B cell (primary cell): ENCODE measurements around the gene NFAT5. TPM values are rescaled to one million over a fixed set of nuclear protein-coding genes. Genes with fewer than 3 reads are reported as not detected.
A peak's percentile ranks its signal among the peaks of the same experiment; 100 is the strongest.

Experiments
- ATAC-seq: fragments of 200-7000 bp; cut with Tn5 transposase; one replicate; pipeline ENCODE4 v1.10.0; 2021; ENCODE audit warnings: low read depth, mild to moderate bottlenecking, moderate number of reproducible peaks, moderate library complexity
- CTCF ChIA-PET: fragments of 350-600 bp; sonication (Branson Sonifier 250); formaldehyde crosslinking; loops from one replicate; lab custom pipeline; 2021; ENCODE audit warnings: antibody characterized with exemption, inconsistent platforms; lab: Charles Lee
- POLR2A ChIA-PET: fragments of 350-600 bp; sonication (Branson Sonifier 250); formaldehyde crosslinking; loops from one replicate; lab custom pipeline; 2021; ENCODE audit warnings: antibody characterized with exemption; lab: Charles Lee
- DNase-seq: peaks from one replicate; pipeline ENCODE4 v3.0.0; 2013
- H2AFZ ChIP-seq: 2 replicates; pipeline ENCODE4 v1.6.1; 2012; ENCODE audit warnings: mild to moderate bottlenecking, low read depth, low read length; ENCODE audit not compliant: insufficient read depth, poor library complexity, severe bottlenecking
- H3K27ac ChIP-seq, 2 donors: 1 replicate in 1 of 2; 2 replicates in 1 of 2; pipeline ENCODE4 v1.5.1; 2012 to 2013; ENCODE audit warnings: low read length in 2 of 2, mild to moderate bottlenecking in 2 of 2, moderate library complexity in 1 of 2
- H3K27me3 ChIP-seq, 4 experiments: fragments of 200-600 bp in 1 of 4; sonication (generic) in 1 of 4; replicated peaks in 1 of 4; 1 replicate in 2 of 4; 2 replicates in 2 of 4; pipeline versions ENCODE4 v1.6.1 to v1.7.0; 2013 to 2016; ENCODE audit warnings: low read length in 3 of 4, mild to moderate bottlenecking in 2 of 4, mixed read lengths in 1 of 4, moderate library complexity in 1 of 4; ENCODE audit not compliant: insufficient read depth in 4 of 4, control insufficient read depth in 3 of 4; ENCODE audit errors: control extremely low read depth in 1 of 4
- H3K36me3 ChIP-seq, 2 experiments: replicated peaks in 1 of 2; 1 replicate in 1 of 2; 2 replicates in 1 of 2; pipeline versions ENCODE4 v1.6.1 to v1.7.1; 2013; ENCODE audit warnings: low read length in 1 of 2; ENCODE audit not compliant: insufficient read depth in 2 of 2, control insufficient read depth in 1 of 2; ENCODE audit errors: control extremely low read depth in 1 of 2, extremely low read depth in 1 of 2
- H3K4me1 ChIP-seq, 2 donors: fragments of 200-600 bp in 1 of 2; sonication (generic) in 1 of 2; 1 replicate in 1 of 2; 2 replicates in 1 of 2; pipeline versions ENCODE4 v1.5.1 to v1.6.1; 2013 to 2017; ENCODE audit warnings: low read length in 2 of 2; ENCODE audit not compliant: control insufficient read depth in 2 of 2, insufficient read depth in 2 of 2
- H3K4me2 ChIP-seq: replicated peaks from 2 replicates; pipeline ENCODE3; 2012; ENCODE audit warnings: mild to moderate bottlenecking, low read depth, low read length; ENCODE audit not compliant: poor library complexity, severe bottlenecking
- H3K4me3 ChIP-seq, 5 experiments: fragments of 200-600 bp in 1 of 5; sonication (generic) in 1 of 5; 1 replicate in 3 of 5; 2 replicates in 2 of 5; pipeline versions ENCODE4 v1.5.1 to v1.7.0; 2011 to 2016; ENCODE audit warnings: low read length in 4 of 5, mild to moderate bottlenecking in 4 of 5, low read depth in 2 of 5, control low read depth in 1 of 5, moderate library complexity in 1 of 5; ENCODE audit not compliant: insufficient read depth in 1 of 5; ENCODE audit errors: control extremely low read depth in 1 of 5, extremely low read depth in 1 of 5
- H3K79me2 ChIP-seq: fragments of 200-600 bp; sonication (generic); one replicate; pipeline ENCODE4 v1.6.0; 2016; ENCODE audit warnings: low read length; ENCODE audit not compliant: control insufficient read depth, insufficient read depth
- H3K9ac ChIP-seq: fragments of 200-600 bp; sonication (generic); 2 replicates; pipeline ENCODE4 v1.6.1; 2017; ENCODE audit warnings: mild to moderate bottlenecking, low read length, moderate library complexity
- H3K9me3 ChIP-seq, 3 donors: one replicate each; pipeline versions ENCODE4 v1.6.1 to v1.7.1; 2013; ENCODE audit warnings: low read length in 2 of 3; ENCODE audit not compliant: control insufficient read depth in 2 of 3, insufficient read depth in 1 of 3; ENCODE audit errors: control extremely low read depth in 1 of 3
- H4K20me1 ChIP-seq: 2 replicates; pipeline ENCODE4 v1.6.0; 2012; ENCODE audit warnings: mild to moderate bottlenecking, low read length; ENCODE audit not compliant: insufficient read depth, control insufficient read depth, poor library complexity, severe bottlenecking
- H3K27ac Mint-ChIP-seq: one replicate; pipeline ENCODE4 v1.8.0; 2021; ENCODE audit warnings: mixed read lengths
- H3K27me3 Mint-ChIP-seq: one replicate; pipeline ENCODE4 v1.8.0; 2021; ENCODE audit warnings: mixed read lengths
- H3K4me1 Mint-ChIP-seq: one replicate; pipeline ENCODE4 v1.8.0; 2021; ENCODE audit warnings: mixed read lengths
- H3K4me3 Mint-ChIP-seq: one replicate; pipeline ENCODE4 v1.8.0; 2021; ENCODE audit warnings: mixed read lengths
- H3K9me3 Mint-ChIP-seq: one replicate; pipeline ENCODE4 v1.8.0; 2022; ENCODE audit warnings: mixed read lengths; ENCODE audit not compliant: insufficient read depth
- EZH2 ChIP-seq: IDR thresholded peaks from 2 replicates; pipeline ENCODE4 v1.6.1; 2012; ENCODE audit warnings: borderline replicate concordance, low read depth, mild to moderate bottlenecking, moderate library complexity, low read length; ENCODE audit not compliant: insufficient read depth, poor library complexity, severe bottlenecking
- WGBS: methylation state at CpG from one replicate; pipeline ENCODE4 v1.1.5; 2013; ENCODE audit warnings: missing lambda C conversion rate; ENCODE audit not compliant: insufficient coverage; 5-methylcytosine and 5-hydroxymethylcytosine counted together
- intact Hi-C: fragments of 100-400 bp; cut with micrococcal nuclease; formaldehyde crosslinking; loops from one replicate; pipeline ENCODE4 v1.10.0; 2022
- polyA plus RNA-seq: library from polyadenylated mRNA; depleted of rRNA; stranded (reverse); fragments of >200 nt; gene quantifications from 2 replicates; pipeline ENCODE4 v1.2.3, GENCODE V29; 2012
- total RNA-seq, 2 donors: library from RNA; stranded (reverse); fragments of 120-200 nt in 1 of 2; gene quantifications; 1 replicate in 1 of 2; 2 replicates in 1 of 2; pipeline versions ENCODE4 v1.2.3 to v1.2.4, GENCODE V29; 2013 to 2022
- TF ChIP-seq, protein P1 (sequence below): fragments of 200-600 bp; IDR thresholded peaks from one replicate; pipeline ENCODE4 v1.8.0; 2022; ENCODE audit warnings: antibody characterized with exemption, mild to moderate bottlenecking

Gene NFAT5
- total and polyA plus RNA-seq, 2 donors (not counting 1 experiment from before 2014, with no cell fraction given): 6.3 to 50.0 TPM

DNA sequence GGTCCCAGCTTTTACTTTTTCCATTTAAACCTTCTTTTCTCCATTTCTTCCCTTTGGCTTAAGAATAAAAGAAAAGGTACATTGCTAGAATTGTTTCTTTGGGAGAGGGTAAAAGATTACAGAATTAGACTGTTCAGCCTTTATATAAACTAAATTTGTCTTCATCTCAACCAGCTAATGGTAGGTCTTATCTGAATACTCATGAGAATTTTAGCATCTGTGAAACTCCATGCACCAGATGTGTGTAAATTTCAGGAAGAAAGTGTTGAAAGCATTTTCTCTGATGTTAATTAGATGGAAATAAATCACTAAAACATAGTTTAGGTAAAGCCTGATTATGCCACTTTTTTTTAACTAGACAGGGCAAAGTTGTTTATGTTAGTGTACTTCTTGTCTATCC, 135.7 kb downstream of the NFAT5 start:
- Histone ChIP-seq H3K79me2 (no peaks in the 10 kb centered on the region), H2AFZ (no peak overlapping the region), H3K4me3 (no peak overlapping the region), H3K4me1 (no peaks in the 10 kb centered on the region), H3K36me3 (peaks cover 0 to 19% of the 10 kb centered on the region in 2 experiments), H3K4me2 (no peak overlapping the region), H4K20me1 (no peaks in the 10 kb centered on the region), H3K27me3 (no peaks in the 10 kb centered on the region), H3K9me3 (no peaks in the 10 kb centered on the region), H3K9ac (no peak overlapping the region), H3K27ac (peak overlapping the region in 1 of 2 donors; percentile 41)
- TF ChIP-seq EZH2: no peak
- TF ChIP-seq, protein P1, sequence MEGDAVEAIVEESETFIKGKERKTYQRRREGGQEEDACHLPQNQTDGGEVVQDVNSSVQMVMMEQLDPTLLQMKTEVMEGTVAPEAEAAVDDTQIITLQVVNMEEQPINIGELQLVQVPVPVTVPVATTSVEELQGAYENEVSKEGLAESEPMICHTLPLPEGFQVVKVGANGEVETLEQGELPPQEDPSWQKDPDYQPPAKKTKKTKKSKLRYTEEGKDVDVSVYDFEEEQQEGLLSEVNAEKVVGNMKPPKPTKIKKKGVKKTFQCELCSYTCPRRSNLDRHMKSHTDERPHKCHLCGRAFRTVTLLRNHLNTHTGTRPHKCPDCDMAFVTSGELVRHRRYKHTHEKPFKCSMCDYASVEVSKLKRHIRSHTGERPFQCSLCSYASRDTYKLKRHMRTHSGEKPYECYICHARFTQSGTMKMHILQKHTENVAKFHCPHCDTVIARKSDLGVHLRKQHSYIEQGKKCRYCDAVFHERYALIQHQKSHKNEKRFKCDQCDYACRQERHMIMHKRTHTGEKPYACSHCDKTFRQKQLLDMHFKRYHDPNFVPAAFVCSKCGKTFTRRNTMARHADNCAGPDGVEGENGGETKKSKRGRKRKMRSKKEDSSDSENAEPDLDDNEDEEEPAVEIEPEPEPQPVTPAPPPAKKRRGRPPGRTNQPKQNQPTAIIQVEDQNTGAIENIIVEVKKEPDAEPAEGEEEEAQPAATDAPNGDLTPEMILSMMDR: no peak
- Mint-ChIP-seq H3K4me3 (no peak overlapping the region), H3K27ac (no peak overlapping the region), H3K27me3 (no peaks in the 10 kb centered on the region), H3K4me1 (no peaks in the 10 kb centered on the region), H3K9me3 (no peaks in the 10 kb centered on the region)
- no peak for DNase-seq
- POLR2A ChIA-PET: no interaction called here
- no peak for ATAC-seq
- CTCF ChIA-PET: no interaction called here
- intact Hi-C loops: loop anchor here (10.0 kb wide), 2 partner anchors 153 to 307 kb away; no protein-coding TSS in a partner anchor

DNA sequence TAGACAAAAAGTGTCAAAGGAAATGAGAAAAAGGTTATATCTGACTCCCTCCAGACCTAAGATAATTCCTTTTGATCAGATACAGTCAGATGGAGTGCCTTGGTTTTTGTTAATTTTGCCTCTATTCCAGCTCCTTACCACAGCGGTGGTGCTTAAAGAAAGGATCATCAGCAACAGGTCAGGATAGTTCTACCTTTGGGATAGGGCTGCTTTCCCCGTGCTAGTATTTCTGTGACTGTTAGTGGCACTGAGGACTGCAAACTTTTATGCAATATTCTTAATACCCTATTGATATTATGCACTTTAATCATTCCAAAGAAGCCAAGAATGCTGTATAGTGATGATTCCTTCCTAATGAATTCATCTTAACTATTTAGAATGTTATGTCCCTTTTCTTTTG, 136.1 kb downstream of the NFAT5 start:
- TF ChIP-seq EZH2: no peak
- TF ChIP-seq, protein P1: no peak
- ChIA-PET POLR2A (no interaction called here), CTCF (interaction anchor here (1.6 kb wide), 1 partner anchor 53 kb away, joined by 5 read pairs; the partner anchor contains the start of gene NOB1)
- Mint-ChIP-seq H3K27me3 (no peaks in the 10 kb centered on the region), H3K9me3 (no peaks in the 10 kb centered on the region), H3K4me1 (no peaks in the 10 kb centered on the region), H3K27ac (no peak overlapping the region), H3K4me3 (no peak overlapping the region)
- intact Hi-C loops: loop anchor here (10.0 kb wide), 2 partner anchors 153 to 307 kb away; no protein-coding TSS in a partner anchor
- Histone ChIP-seq H3K9ac (no peak overlapping the region), H3K9me3 (no peaks in the 10 kb centered on the region), H3K4me3 (no peak overlapping the region), H4K20me1 (no peaks in the 10 kb centered on the region), H3K27ac (peak overlapping the region in 1 of 2 donors; percentile 41), H3K79me2 (no peaks in the 10 kb centered on the region), H3K27me3 (no peaks in the 10 kb centered on the region), H2AFZ (no peak overlapping the region), H3K4me2 (no peak overlapping the region), H3K36me3 (peaks cover 0 to 18% of the 10 kb centered on the region in 2 experiments), H3K4me1 (no peaks in the 10 kb centered on the region)
- no CpG with 5 or more reads among the region's 2 CpGs for WGBS
- ATAC-seq: no peak
- DNase-seq: no peak
